Activated T-cell treated with anti-CD3 and anti-CD28 coated beads for 4 hours (primary cell): Measurements from ENCODE around the gene TAOK3.
"Not testable (repeated sequence)": the region's sequence is repeated elsewhere in the genome, so short reads cannot be mapped to it uniquely, and the experiment has no call there.

Source experiments
- DNase-seq: peaks from one replicate; pipeline ENCODE4 v3.0.0-alpha.2; 2020

Gene TAOK3

DNA sequence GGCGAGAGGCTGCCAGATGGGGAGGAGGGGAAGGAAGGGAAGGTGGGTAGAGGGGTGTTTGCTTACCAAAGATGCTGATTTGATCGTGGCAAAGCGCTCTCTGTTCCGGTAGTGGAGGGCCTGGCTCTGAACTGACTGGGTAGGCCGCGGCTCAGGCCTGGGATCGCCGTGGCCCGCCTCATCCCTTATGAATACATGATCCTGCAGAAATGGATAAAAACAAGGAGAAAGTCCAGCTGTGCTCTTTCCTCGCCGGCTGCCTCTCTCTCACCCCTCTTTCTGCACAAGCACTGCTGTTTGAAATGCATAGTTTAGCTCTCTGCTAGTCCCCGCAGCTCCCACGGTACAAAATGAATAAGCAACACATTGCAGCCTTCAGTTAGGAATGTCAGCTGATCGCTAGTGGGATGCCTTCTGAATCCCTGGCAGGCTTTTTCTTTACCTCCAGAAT, 182.9 kb downstream of the TAOK3 start:
- DNase-seq = no peak

DNA sequence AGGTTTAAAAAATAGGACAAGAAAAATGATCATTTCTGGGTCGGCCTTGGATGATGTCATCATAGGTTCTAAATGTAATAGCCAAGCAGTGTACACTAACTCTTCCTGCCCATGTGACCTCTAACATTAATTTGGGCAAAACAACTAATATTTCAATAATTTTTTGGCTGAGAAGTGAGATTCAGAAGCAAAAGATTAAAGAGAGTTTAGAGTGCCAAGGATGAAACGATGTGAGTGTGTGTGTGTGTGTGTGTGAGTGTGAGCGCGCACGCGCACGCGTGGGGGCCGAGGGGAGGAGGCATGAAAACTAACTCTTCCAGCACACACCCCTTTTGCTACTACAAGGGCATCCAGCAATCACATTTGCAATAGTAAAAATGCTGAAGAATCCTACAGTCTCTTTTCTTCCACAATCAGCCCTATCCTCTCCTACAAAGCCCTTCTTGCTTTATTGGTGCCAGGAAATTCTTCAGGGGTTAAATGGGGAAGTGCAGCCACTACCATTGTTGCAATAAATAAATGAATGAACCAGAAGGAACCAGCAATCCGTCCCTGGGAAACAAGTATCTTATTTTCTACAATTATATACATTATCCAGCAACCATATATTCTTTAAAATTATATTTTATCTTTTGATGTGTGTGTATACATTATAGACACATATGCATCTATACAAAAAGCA, 183.9 kb downstream of the TAOK3 start:
- DNase-seq = no peak

DNA sequence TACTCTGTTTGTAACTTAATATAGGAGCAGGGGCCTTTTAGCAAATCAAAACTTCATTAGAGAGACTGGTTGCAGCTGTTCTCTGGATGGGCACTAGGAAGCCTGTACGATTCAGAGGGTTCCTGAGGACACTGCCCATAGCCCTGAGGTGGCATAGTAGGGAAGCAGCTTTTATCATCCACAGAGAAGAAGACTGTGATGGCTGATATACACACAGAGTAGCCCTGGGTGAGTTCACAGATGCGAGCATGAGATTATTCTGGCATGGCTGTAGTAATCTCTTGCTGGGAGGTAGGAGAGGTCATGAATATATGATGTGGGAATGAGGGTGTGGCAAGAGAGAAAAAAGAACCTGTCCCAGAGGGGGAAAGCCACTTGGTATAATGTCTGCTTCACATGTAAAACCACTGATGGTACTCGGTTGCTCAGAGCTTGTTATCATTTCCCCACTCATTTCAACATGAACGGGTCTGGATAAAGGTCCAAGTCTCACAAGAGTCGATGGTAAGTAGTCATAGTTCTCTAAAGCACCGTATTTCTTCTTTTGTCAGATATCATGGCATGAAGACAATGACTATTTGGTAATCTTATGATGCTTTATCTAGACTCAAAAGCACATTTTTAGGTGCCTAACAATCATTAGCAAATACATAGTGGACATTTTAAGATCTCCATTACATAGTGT, 184.8 kb downstream of the TAOK3 start:
- no peak for DNase-seq

DNA sequence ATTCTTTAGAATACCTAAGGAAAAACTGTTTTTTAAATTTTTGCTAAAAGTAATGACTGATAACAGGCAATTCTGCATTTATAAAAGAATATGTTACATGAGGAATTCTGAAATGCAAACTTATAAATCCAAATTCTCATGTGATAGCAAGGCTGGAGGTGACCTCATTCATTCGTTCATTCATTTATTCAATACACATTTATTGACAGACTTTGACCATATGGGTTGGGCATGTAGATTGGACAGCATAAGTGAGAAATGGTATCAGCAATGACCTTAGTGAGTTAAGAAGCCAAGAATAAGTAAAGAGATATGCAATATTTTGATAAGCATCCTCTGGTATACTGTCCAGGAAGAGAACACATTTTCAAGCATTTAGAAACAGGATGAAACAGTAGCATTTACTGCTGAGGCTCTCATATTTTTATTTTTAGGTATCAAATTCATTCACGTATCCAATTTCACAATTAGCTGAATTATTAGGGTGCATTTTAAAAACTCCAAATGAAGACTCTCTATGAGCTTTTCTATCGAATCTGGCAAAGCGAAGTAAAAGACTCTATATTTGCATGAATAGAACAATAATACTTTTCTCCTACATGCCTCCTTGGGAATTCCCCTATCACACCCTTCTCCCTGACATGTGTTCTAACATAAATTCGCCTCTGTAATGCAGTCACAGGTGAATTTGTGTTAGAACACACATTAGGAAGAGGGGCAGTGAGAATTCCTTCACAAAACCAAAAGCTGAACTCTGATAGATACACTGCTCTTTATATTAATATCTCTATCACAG, 186.9 kb downstream of the TAOK3 start:
- no peak for DNase-seq

DNA sequence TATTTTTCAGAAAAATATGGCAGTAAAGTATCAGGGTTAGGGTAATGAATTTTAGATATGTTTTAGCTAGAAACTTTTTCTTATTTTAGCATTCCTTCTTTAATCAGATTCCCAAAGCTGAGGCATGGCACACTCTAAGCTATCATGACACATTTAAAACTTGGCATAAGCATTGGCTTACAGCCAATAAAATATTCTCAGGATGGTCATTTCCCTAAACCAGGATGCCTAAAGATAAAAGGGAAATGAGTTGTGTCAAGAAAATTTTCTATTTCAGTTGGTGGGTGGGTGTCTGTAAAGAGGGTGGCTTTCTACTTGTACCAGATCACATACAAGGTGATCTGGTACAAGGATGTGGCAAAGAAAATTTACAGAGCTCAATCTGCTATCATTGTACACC, 189.0 kb downstream of the TAOK3 start:
- DNase-seq = no peak

DNA sequence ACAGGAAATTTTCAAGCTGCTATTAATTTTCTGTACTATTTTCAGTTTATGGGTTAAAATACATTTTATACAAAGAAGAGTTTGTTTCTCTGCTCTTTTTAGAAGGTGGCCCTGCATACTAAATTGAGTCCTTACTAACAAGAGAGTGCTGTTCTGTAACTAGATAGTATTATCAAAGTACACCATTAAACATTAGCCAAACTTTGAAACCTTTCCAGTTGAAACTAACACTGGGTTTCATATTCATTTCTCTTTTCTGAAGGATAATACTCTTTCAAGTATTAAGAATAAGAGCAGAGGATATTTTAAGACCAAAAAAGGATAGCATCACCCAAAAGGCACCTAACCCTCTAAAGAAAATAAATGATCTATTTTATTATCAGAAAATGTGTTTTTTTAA, 189.6 kb downstream of the TAOK3 start:
- DNase-seq = no peak

DNA sequence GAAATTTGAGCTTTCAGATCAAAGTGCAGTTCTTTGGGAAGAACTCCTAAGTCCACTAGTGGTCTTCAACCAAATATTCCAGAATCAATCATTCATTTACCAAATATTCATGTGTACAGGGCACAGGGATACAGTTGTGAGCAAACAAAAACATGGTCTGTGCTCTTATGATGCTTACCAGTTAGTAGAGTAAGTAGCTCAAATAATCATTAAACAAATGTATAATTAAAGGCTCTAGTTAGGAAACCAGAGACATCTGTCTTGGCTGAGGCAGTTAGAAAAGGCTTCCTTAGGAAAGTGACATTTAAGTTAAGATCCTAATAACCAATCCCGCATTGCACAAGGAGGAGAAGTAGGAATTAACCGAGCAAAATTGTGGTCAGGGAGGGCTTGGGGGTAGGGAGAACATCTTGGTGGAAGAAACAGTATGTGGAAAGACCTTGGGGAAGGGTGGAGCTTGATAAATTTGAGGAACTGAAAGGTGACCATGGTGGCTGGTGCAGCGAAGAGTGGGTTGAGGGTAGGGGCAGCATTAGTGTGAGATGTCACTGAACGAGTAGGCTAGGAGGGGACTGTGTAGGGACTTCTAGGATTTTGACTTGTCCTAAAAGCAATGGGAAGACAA, 196.8 kb downstream of the TAOK3 start:
- DNase-seq = no peak

DNA sequence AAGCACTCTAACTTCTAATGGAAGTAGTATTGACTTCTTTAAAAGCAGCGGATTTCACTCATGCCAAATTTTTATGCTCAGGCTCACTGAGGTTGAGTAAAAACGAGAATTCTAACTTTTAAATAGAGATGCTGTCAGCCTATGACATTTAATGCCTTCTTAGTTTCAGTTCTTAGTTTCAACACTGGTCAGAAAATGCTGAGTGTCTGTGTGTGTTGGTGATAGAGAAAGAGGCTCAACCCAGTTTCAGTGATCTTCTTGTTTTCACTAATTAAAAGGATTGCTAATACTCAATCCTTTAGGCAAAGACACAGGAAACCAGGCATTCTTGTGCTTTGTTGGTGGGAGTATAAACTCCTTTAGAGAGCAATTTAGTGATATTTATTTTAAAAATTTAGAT, 205.8 kb downstream of the TAOK3 start:
- no peak for DNase-seq

DNA sequence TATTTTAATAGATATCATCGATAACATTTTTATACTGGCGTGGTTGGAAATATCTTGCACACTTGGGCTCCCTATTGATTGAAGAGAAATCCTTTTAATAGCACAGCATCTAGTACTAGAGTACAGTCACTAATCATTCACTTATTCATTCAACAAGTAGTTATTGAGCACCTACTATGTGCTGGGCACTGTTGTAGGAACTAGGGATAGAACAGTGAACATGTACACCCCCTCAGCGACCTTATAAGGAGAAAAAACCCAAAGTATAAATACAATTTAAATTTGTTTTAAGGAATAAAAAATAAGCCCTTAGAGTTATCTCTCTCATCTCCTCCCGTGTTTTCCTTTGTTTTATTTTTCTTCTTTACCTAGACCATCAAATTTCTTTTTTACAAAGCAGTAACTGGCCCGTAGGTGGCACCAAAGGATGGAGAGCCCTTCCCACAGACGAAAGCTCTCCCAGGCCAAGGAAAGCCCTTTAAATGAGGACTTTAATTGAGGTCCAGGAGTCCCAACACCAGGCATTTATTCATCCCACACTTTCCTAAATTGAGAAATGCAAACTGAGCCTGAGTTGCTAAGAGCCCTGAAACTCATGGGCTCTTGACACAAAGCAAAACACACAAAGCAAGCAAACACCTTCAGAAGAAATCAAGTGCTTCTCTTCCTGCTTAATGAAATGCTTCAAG, 207.8 kb downstream of the TAOK3 start:
- no peak for DNase-seq

DNA sequence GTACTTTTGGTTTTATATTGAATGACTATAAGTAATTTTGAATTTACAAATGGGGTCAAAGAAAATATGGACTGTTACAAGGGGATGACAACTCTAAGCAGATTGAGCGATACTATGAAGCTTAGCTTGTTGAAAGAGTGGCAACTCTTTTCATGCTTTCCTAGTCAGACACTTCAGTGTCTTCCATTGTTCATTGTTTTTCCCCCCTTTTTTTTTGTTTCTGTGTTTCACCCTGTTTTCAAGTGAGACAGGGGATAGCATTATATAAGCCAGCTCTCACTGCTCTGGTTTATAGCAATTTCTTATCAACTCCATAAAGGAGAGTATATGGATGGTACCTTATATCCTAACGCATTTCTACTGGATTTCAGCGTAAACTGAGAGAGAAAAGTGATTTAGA, 212.2 kb downstream of the TAOK3 start:
- DNase-seq = no peak

DNA sequence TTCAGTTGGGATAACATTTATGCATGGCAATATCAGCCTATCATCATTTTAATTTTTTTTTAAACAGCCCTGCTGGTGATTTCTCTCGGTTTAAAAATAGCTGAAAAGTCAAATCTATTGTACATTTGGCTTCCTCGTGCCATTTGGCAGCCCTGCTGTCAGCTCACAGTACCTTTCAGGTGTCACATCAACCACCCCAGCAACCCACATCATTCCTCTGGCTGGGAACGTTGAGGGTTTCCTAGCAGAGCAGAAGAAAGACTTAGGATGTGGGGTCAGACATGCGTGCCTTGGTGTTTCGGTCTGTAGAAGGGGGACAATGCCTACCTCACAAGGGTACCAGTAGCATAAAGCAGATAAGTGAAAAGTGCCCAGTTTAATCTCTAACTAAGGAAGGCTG, 221.0 kb downstream of the TAOK3 start:
- no peak for DNase-seq

DNA sequence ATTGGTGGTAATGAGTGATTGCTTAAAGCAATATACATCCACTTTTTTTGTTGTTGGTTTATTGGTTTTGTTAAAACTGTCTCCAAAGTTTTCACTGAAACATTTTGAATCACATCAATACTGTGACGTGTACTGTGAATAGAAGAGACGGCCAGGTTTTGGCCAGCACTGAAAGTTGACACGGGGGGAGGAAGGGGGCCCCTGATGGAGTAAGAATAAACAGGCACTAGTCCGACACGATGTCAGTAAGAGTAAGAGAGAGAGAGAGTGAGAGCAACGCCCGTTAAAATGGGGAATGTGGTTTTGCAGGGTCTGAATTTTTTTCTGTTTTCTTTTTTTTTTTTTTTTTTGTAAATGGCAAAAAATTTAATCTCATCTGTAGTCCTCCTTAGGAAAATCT, 222.1 kb downstream of the TAOK3 start:
- no peak for DNase-seq

DNA sequence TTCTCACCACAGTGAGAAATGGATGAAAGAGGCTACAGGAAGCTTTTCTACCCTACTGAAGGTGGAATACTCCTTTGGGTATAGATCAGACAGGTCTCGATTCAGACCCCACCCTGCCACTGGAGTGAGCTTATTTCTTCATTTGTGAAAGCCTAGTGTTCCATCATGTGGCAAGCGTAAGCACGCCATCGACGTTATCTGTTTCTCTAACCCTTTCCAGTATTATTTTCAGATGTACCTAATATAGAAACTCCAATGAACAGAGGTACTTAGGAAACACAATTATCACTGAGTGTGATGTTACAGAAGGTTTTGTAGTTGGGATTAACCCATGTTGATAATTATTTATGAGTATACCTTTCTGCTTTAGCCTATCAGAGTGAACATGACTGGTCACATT, 224.4 kb downstream of the TAOK3 start:
- no peak for DNase-seq

DNA sequence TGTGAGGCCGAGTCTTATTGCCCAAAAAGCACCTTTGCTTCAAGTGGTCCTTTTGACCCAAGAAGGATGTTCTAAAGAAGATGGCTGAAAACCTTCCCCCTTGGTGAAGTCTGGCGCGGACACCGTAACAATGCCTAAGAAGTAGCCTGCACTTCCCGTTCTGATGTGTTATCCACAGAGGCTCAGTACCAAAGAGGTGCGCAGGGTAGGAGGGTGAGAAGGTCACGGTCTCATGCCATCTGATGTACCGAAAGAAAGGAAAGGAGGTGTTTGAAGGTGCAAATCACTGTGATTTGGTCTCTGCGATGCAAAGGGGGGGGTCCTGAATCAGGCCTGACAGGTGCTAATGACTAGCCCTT, 226.9 kb downstream of the TAOK3 start:
- DNase-seq = no peak

DNA sequence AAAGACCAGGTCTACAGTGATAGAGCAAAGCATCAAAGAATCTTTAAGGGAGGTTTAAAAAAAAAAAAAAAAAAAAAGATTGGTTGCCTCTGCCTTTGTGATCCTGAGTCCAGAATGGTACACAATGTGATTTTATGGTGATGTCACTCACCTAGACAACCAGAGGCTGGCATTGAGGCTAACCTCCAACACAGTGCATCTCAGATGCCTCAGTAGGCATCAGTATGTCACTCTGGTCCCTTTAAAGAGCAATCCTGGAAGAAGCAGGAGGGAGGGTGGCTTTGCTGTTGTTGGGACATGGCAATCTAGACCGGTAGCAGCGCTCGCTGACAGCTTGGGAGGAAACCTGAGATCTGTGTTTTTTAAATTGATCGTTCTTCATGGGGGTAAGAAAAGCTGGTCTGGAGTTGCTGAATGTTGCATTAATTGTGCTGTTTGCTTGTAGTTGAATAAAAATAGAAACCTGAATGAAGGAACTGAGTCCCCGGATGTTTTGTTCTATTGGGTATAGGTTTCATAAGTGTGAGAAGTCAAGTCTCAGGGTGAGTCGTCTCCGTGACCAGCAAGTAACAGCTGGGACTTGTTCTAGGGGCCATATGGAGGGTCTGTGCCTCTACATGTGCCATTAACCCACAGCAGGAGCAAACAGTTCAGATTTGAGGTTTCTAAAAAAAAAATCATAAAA, 227.5 kb downstream of the TAOK3 start:
- no peak for DNase-seq

DNA sequence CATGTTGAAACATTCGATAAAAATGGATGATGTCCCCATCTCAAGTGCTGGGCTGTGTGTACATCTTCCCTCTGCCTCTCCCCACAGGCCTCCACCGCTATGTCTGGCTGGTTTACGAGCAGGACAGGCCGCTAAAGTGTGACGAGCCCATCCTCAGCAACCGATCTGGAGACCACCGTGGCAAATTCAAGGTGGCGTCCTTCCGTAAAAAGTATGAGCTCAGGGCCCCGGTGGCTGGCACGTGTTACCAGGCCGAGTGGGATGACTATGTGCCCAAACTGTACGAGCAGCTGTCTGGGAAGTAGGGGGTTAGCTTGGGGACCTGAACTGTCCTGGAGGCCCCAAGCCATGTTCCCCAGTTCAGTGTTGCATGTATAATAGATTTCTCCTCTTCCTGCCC, 228.2 kb downstream of the TAOK3 start:
- no peak for DNase-seq

DNA sequence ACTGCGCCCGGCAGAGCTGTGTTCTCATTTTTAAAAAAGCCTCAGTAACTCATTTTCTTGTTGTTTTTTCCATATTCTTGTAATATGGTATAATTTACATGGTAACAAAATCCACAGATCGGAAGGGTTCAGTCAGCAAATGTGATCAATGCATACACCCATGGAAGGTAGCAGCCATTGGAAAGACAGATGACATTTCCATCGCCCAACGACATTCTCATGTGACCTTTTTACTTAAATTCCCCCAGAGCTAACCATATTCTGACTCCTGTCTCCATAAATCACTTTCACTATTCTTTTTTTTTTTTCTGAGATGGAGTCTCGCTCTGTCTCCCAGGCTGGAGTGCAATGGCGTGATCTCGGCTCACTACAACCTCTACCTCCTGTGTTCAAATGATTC, 231.9 kb downstream of the TAOK3 start:
- DNase-seq = no peak

DNA sequence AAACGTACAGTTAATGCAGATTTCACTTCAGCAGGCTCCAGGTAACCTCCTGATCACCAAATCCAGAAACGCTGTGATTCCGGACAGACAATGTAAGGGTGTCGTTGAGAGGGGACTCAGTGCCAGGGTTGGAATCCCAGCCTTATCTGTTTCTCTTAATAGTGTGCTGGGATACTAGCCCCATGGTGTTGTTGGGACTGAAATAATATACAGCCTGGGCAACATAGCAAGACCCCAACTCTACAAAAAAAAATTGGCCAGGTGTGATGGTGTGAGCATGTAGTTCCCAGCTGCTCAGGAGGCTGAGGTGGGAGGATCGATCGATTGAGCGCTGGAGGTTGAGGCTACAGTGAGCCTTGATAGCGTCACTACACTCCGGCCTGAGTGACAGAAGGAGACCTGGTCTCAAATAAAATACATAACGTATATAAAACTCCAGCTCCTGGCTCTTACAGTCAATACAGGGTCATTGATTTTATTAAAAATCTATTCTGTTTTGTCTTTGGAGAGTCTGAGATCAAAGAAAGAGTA, 235.5 kb downstream of the TAOK3 start:
- DNase-seq = no peak

DNA sequence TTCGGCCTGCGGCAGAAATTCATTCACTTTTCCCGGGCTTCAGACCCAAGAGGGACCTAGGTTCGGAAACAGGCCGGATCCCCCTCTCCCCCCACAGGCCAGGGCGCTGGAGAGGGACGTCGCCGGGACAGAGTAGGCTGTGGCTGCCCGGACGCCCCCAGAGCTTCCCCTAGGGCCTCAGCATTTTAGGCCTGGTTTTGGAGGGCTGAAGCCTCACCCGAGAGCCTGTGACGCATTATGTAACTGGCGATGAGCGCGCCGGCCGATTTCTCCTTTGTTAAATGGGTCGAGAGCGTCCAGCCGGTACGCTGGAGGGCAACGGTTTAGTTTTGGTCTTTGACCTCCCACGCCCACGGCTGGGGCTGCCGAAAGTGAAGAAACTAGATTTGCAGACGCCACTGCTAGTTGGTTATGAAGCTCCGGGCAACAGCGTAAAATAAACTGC, 236.1 kb downstream of the TAOK3 start:
- peak; percentile 14 for DNase-seq

DNA sequence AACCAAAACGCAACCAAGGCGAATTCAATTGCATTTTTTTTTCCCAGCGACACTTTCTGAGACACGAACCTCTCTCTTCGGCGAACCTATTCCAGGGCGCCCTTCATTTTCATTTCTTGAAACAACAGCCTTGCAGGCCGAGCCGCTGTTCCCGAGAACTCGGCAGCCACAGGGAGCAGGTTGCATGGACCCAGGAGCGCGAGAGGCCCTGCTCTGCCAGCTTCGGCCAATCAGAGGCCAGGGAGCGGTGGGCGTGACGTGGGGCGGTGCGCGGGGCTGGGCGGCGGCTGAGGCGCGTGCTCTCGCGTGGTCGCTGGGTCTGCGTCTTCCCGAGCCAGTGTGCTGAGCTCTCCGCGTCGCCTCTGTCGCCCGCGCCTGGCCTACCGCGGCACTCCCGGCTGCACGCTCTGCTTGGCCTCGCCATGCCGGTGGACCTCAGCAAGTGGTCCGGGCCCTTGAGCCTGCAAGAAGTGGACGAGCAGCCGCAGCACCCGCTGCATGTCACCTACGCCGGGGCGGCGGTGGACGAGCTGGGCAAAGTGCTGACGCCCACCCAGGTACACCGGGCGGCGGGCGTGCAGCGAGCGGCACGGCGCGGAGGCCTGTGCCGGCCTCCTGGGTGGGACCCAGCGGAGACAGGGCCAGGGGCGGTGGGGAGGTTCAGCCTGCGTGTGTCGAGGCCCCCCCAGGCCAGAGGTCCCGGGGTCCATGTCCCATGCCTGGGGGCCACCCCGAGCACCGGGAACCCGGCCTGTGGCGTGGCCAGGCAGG, 236.7 kb downstream of the TAOK3 start, which contains the start of gene PEBP1:
TSS of gene PEBP1 (plus strand) at position 337 of the 771 bp plus-strand sequence. CDS start at position 423, 86 bp downstream.
- peak; percentile 92 for DNase-seq

DNA sequence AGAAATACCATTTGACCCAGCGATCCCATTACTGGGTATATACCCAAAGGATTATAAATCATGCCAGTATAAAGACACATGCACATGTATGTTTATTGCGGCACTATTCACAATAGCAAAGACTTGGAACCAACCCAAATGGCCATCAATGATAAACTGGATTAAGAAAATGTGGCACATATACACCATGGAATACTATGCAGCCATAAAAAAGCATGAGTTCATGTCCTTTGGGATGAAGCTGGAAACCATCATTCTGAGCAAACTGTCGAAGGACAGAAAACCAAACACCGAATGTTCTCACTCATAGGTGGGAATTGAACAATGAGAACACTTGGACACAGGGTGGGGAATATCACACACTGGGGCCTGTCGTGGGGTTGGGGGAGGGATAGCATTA, 243.3 kb downstream of the TAOK3 start:
- DNase-seq = not testable (repeated sequence)
